NCI-H2081 treated with DMSO at 0.1 percent for 48 hours (cell line): Measurements from ENCODE around the gene TMEM178B.
A peak's percentile ranks its signal among the peaks of the same experiment; 100 is the strongest.

ENCODE experiments used
- DNase-seq: peaks from one replicate; lab custom pipeline; 2025; lab: John Stamatoyannopoulos, UW

The TMEM178B gene

GRCh38 chr7:141221007-141221612 lies 147.2 kb downstream of the TMEM178B start:
- no peak for DNase-seq

DNA sequence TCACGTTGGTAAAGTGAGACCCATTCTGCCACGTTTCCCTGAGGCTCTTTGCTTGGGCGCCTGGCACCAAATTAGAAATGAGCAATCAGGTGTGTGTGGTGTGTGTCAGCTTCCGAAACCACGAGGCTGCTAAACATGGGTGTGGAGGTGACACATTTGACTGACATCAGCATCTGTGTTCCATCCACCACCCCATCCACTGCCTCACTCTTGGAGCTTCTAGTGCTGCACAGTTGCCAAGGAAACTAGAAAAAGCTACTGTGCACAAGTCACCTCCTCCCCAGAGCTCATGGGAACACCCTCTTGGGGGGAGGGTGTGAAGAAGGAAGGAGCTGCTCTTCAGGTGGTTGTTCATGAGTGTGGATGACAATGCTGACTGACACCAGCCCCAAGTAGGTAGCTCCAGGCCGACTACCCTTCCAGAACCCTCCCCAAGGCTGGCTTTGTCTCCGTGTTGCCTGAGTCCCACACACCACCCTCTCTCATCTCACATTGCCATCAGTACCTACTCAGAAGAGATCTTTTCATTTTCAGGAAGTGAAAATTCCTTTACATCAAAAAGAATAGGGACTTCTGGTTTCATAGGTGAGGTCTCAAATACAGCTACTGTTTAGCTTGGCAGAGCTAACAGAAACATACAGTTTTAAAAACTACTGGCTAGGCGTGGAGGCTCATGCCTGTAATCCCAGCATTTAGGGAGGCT lies 152.2 kb downstream of the TMEM178B start:
- no peak for DNase-seq

GRCh38 chr7:141227454-141227853 lies 153.6 kb downstream of the TMEM178B start:
- DNase-seq: no peak

- no peak for DNase-seq
Measured at GRCh38 chr7:141228482-141228881, 154.6 kb downstream of the TMEM178B start.

GRCh38 chr7:141231018-141231792 lies 157.3 kb downstream of the TMEM178B start:
- peak; percentile 11 for DNase-seq

GRCh38 chr7:141232286-141233051 lies 158.6 kb downstream of the TMEM178B start:
- no peak for DNase-seq

DNA sequence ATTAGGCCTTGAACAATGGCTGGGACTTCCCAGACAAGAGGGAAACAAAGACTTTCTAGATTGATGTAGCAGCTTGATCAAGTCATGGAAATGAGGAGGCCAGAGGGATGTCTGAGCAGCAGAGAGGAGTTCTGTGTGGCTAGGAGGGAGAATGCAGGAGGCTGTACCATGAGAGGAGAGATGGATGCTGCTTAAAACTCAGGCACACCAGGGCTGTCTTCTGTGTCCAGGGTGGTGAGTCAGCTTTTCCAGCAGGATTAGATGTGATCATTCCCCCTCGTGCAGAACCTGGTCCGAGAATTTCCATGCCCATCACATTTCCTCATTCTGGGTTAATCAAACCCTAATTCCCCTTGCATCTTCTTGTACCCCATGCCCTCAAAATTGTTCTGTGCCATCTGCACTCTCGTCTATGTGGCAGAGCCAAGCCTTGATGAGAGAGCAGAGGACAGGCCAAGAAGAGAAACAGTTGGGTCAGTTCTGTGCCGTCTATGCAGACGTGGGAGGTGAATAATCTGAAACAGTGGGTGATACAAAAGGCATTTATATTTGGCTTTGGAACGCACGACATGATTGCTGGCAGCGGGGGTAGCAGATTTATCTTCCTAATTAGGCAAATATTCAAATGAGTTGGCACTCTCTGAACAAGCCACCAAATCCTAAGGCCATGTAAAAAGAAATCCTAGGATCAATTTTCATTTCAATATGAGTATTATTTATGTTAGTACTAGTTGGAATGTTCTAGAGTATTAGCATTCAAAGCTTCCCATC lies 160.7 kb downstream of the TMEM178B start:
- DNase-seq: no peak

DNA sequence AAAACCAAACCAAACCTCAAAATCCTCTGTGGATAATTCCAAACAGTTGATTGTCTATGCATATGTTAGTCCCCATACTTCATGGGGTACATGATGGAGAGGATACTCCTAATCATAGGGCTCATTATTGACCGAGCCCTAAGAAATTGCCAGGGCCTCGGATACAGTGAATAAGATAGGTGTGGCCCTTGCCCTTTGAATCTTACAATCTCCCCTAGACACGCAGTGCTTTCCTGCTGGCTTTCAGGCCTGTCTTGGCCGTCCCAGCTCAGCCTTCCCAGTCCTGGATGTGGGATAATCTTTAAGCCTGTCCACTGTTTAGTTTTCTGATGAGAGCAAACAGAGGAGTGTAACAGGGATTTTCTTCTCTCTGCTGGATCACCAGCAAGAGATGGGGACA lies 161.8 kb downstream of the TMEM178B start:
- DNase-seq: no peak

- DNase-seq: no peak
Measured at GRCh38 chr7:141238596-141239243, 164.9 kb downstream of the TMEM178B start.

DNA sequence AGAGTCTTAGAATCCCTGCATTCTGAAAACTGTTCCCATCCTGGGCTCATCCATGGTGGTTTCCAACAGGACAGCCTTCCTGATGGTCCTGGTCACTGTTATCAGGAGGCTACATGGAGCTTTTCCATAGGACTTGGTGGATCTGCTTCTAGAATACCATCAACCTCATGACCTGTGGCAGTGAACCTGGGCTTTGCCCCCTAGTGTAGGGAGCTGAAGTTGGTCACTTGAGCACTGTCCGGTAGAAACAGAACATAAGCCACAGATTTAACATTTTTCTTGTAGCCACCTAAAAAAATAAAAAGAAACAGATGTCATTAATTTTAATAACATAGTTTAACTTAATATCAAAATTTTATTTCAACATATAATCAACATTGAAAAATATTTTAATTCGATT lies 165.8 kb downstream of the TMEM178B start:
- DNase-seq: no peak

DNA sequence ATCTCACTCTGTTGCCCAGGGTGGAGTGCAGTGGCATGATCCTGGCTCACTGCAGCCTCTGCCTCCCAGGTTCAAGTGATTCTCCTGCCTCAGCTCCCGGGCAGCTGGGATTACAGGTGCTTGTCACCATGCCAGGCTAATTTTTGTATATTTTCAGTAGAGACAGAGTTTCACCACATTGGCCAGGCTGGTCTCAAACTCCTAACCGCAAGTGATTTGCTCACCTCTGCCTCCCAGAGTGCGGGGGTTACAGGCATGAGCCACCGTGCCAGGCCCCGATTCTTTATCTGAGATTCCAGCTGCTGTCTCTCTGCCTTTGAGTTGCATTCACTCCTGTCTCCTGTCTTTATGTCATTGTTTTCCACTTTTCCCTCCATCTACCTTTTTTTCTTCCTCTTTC lies 168.7 kb downstream of the TMEM178B start:
- no peak for DNase-seq

DNA sequence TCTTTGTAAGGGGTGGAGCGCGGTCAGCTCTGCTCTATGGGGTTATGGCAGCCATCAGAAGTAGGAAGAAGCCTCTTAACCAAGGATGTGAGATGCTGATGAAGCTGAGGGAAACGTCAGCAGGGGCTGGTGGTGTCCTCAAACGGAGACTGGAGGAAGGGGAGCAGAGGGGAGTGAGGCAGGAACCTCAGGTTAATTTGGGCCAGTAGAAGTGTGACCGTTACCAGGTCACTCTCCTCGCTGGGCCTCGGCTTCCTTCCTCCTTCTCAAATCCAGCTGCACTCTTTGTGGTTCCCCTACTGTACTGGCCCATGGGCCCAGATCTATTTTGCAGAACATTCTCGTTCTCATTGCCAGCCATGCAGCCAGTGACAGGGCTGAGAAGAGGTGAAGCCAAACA lies 169.5 kb downstream of the TMEM178B start:
- no peak for DNase-seq

DNA sequence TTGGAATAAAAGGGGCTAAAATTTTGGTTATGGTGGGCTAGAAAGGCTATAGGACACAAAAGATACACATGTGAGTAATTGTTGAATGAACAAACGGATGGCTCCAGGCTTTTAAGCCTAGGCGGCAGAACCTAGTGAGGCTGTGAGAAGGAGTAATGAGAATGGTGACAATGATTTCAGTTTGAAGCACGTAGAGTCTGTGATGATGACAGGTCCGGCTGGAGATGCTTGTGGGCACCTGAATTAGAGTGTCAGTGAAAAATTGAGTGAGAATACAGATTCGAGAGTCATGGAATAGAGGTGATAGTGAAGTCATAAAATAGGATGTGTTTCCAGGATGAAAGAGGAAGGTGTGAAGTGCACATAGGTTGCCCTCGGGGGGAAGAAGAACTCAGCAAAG lies 170.6 kb downstream of the TMEM178B start:
- no peak for DNase-seq

GRCh38 chr7:141246426-141246825 lies 172.6 kb downstream of the TMEM178B start:
- no peak for DNase-seq

GRCh38 chr7:141251180-141251579 lies 177.3 kb downstream of the TMEM178B start:
- DNase-seq: no peak

DNA sequence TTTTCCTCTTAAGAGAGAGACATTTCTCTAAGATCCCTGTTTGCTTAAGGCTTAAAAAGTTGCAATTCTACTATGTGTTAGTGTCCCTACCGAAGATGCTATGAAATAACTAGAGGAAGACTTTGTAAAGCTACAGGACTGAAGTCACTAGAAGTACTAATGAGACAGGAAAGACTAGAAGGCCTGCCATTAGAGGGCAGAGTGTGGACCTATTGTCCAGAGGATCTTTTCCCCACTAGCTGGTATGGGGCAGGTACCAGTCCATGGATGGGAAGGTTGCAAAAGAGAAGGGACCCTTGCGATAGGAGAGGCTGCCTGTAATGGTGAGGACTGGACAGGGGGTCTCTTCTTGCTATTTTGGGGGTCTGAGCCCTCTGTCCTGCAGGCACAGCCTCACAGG lies 178.1 kb downstream of the TMEM178B start:
- DNase-seq: no peak

DNA sequence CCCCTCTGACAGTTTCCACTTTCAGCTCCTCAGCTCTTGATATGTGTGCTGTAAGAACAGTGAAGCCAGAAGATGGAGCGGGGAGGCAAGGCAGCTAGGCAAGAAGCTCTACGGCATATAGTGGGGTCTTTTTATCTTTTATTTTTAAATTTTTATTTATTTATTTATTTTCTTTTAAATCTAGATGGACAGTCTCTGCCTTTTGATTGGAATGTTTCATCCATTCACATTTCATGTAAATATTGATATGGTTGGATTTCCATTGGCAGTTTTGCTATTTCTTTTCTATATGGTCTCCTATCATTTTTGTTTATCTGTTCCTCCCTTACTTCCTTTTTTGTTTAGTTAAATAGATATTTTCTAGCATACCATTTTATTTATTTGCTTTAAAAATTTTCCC lies 183.7 kb downstream of the TMEM178B start:
- no peak for DNase-seq

DNA sequence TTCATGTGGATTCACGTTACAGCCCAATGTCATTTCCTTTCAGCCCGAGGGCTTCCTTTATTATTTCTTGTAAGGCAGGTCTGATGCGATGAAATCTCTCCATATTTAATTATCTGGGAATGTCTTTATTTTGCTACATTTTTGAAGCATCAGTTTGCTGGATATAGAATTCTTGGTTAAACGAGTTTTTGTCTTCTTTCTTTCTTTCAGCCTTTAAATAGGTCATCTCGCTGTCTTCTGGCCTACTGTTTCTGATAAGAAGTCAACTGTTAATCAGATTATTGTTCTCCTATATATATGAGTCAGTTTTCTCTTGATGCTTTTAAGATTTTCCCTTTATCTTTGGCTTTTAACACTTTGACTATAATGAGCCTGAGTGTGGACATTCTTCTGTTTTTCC lies 184.7 kb downstream of the TMEM178B start:
- DNase-seq: no peak

GRCh38 chr7:141262101-141263090 lies 188.5 kb downstream of the TMEM178B start:
- no peak for DNase-seq

- DNase-seq: no peak
Measured at GRCh38 chr7:141263508-141263907, 189.6 kb downstream of the TMEM178B start.
